Stimulated activated CD4-positive, alpha-beta T cell treated with anti-CD3 and anti-CD28 coated beads, TNF-alpha, amount 100 ng/mL, for 1 hour (primary cell): ENCODE results near the gene SEC14L1.

Experiments
- DNase-seq, 3 donors: peaks; one replicate each; pipeline ENCODE4 v3.0.0-alpha.2; 2020; ENCODE audit warnings: low read depth in 3 of 3, low spot score in 1 of 3

The SEC14L1 gene

DNA sequence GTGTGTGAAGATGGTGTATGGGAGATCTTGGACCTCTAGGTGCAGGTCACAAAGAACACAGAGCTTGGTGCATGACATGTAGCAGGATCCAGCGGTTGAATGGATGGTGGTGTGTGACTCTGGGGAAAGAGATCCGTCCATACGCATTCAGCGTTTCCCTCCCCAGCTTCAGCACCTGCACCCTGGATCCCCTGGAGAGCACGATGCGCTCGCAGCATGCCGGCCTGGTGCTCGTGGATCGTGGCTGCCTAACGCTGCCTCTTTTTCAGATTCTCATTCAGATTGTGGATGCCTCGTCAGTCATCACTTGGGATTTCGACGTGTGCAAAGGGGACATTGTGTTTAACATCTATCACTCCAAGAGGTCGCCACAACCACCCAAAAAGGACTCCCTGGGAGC, 70.9 kb downstream of the SEC14L1 start:
- DNase-seq, result no peak

DNA sequence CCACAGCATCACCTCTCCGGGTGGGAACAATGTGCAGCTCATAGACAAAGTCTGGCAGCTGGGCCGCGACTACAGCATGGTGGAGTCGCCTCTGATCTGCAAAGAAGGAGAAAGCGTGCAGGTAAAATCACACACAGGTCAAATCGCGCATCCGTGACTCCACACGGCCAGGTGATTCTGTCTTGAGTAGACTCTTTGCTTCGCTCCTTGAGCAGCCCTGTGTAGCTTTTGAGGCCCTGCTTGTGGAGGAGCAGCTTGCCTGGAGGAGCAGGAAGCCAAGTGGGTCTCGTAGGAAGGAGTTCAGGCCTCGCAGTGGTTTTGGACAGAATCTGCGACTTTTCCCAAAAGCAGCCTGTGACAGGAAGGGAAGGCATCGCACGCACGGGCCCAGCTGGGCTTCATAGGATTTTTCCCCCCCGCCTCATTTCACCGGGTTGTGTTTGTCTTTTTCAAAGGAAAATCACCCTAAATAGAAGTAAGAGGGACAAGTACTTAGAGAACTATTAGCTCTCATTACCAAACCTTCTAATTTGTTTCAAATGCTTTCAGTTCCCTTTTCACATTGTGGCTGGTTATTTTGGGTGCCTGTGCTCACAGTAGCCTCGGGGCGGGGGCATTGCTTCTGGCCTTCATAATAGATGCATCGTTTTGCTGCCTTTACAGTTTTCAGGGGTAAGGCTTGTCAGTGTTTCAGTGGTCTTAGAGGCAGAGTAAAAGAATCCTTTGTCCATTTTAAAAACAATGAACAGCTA, 71.5 kb downstream of the SEC14L1 start:
- no peak for DNase-seq

DNA sequence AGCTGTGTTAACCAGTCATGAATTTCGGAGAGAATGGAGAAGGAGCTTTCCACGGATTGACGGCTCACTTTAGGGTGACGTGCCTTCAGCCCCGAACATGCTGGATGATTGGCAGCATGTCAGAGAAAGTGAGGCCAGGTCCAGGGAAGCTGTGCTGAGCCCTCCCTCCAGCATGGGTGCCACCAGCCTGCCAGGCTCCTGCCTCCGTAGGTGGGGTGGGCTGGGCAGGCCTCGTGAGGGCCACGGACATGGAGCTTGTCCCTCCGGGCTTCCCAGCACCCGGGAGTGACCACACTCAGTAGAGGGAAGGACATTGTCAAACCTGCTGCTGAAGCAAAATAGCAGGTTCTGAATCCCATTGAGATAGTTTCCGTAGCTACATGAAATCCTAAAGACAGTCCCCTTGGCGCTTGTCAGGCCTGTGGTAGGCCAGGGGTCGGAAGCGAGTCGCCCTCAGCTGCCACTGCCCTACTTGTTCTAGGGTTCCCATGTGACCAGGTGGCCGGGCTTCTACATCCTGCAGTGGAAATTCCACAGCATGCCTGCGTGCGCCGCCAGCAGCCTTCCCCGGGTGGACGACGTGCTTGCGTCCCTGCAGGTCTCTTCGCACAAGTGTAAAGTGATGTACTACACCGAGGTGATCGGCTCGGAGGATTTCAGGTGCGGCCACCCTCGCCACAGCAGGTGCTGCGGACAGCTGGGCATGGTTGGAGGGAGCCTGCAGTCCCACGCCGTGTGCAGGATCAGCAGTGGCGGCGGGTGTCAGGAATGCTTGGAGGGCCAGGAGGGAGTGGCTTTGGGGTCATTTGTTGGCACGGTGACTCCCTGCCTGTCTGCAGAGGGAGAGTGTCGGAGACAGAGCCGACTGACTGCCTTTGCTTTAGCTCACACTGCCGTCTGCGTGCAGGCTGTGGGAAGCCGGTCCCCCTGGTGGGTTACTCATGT, 72.3 kb downstream of the SEC14L1 start:
- DNase-seq, result no peak

DNA sequence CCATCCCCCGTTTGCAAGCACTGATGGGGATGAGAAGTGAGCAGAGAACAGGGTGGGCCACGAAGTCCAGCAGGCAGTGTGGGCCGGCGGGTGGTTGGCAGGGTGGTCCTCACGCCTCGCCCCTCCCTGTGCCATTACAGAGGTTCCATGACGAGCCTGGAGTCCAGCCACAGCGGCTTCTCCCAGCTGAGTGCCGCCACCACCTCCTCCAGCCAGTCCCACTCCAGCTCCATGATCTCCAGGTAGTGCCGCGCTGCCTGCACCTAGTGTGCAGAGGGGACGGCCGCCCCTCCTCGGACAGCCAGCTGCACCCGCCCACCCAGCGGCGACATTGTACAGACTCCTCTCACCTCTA, 73.0 kb downstream of the SEC14L1 start:
- DNase-seq, result no peak

DNA sequence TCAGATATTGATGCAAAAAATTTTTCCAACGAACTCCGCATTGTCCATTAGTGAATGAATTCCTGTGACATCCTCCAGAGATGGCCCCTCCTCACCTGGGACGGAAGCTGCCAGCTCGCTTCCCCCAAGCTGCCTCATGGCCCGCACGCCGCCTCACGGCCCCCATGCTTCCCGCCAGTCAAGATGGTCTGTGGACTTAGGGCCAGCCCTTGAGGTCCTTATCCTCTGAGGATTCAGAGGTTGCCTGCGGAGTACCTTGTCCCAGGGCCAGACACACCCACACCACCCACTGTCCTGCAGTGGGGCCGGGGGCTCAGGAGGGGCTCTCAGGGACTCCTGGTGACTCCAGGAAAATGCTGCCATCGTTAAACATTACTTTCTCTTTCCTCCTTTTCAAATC, 73.6 kb downstream of the SEC14L1 start:
- no peak for DNase-seq

DNA sequence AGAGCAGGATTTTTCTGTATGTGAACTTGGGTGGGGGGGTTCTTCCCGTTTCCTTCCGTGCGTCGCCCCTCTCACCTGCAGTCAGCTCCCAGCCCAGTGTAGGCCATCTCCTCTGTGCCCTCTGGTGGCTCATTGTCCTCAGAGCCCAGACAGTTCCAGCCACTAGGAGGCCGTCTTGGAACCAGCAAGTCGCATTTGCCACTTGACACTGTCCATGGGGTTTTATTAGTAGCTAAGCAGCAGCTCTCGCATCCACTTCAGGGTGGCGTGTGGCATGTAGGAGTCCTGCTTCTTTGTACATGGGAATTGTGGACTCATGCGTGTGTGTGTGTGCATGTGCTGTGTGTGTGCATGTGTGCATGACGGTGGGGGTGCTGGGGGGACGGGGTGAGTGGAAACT, 74.0 kb downstream of the SEC14L1 start:
- no peak for DNase-seq

DNA sequence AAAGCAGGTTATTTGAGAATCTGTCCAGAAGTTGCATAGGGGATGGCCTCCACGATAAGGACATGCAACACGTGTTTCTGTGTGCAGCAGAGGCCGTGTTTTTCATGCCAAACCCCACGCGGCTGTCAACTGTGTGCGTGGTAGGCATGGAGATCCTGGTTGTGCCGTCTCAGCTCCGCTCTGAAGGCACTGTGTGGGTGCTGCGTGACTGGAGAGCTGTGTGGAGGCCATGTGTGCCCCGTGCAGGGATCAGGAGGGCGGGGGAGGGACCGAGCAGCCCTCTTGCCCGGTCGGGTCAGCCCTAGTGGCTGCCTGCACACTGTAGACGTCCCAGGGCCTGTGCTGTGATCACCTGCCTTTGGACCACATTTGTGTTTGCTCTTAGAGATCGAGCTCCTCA, 74.5 kb downstream of the SEC14L1 start:
- DNase-seq, result no peak

DNA sequence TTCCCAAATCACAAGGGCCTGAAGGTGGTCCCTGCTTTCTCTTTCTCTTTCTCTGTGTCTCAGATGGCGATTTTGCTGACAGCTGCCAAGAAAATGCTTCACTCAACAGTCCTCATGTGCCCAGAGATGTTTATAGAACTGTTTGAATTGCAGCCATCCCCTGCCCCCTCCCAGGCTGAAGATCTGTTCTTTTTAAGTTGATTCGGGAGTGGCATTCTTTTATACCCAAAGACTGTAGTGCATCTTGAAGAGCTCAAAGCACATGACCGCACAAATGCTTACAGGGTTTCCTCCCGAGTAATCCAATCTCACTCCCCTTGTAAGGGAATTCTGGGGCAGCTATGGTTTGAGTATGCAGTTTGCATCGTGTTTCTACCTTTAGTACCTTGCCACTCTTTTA, 75.7 kb downstream of the SEC14L1 start:
- DNase-seq, result no peak

DNA sequence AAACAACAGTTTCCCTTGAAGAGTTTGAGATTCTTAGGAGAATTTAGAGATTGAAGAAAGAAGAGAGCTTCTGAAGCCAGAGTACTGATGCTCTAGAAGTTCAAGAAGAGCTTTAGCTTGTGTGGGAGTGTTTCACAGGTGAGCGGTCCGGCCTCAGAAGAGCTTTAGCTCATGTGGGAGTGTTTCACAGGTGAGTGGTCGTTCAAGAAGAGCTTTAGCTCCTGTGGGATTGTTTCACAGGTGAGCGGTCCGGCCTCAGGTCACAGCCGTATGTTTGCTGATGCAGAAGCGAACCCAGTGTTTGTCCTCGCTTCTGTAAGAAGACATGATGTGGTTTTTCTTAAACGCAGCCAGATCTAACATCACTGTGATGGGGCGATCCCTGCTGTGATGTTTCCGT, 76.4 kb downstream of the SEC14L1 start:
- no peak for DNase-seq

DNA sequence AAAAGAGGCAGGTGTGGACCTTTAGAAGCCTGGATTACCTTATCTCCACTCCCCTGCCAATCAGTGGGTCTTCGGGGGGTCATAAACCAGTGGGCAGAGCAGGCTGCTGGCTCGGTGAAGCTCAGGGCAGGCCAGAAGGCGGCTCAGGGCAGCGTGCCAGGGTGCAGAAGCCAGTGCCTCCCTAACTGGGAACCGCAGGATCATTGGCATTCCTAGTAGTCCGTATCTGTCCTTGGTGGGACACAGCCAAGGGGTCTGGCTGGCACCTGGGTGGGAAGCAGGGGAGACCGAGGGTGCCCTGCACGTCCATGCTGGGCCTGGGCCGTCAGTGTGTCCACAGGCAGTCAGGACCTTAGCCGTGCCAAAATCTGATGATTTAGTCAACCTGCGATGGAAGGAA, 76.8 kb downstream of the SEC14L1 start:
- DNase-seq, result no peak

DNA sequence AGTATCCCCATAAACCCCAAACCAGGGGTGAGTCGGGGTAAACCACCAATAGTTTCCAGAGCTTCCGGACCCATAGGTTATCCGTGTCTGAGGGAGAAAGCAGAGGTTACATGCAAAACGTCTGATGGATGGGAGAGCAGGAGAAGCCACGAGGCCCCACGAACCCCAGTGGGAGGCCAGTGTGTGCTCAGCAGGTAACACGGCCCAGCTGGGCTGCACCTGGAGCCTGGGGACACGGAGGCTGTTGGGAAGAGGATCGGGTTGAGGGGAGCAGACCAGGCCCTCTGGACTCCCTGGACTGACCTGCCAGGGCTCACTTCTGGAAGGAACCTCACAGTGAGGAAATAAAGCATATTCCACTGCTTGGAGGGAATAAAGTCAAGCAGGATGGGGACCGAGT, 78.1 kb downstream of the SEC14L1 start:
- no peak for DNase-seq

DNA sequence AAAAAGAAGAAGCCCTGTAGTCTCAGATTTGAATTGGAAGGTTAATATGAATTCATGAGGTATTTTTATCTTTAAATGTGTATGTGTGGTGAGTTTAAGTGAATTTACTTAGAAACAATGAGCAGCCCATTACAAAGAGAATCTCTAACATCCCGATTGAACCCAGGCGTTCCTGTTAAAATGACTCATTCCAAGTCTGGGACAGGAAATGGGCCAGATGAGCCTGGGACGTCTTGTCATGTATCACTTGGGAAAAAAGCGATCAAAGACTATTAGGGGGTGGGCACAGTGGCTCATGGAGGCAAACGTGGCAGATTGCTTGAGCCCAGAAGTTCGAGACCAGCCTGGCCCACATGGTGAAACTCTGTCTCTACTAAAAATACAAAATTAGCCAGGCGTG, 81.6 kb downstream of the SEC14L1 start:
- no peak for DNase-seq

DNA sequence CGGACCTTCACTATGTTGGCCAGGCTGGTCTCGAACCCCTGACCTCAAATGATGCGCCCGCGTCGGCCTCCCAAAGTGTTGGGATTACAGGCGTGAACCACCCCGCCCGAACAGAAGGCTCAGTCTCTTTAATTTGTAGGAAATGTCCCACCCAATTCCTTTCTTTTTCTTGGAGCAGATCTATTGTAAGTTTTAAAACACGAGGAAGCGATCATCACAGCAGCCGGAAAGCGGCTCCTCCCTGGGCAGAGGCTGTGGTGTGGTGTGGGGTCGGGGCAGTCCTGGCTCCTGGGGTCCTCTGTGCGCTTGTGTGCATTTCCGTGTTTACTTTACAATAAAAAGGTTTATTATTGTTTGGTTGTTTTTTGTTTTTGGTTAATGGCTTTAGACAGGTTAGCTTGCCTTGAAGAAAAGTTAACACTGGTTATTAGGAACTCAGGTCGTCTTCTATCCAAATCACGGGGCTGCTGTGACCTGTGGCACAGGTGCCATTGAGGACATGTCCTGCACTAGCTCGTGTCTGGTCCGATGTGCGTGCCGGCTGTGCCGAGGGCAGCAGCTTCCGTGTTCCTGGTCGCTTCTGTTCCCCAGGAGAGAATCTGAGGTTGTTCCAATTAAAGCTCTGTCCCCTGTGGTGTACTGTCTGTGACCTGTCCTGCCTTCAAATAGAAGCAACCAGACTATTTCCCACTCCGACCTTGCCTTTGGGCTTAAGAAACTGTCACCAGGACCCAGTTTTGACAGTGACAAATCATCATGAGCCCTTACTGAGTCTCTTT, 83.1 kb downstream of the SEC14L1 start:
- DNase-seq, result no peak

DNA sequence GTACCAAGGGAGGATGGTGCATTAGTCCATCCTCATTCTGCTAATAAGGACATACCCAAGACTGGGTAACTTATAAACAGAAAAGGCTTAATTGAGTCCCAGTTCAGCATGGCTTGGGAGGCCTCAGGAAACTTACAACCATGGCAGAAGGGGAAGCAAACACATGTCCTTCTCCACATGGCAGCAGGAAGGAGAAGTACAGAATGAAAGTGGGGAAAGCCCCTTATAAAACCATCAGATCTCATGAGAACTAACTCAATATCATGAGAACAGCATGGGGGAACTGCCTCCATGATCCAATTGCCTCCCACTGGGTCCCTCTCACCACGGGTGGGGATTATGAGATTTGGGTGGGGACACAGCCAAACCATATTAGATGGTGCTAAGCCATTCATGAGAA, 84.5 kb downstream of the SEC14L1 start:
- no peak for DNase-seq

DNA sequence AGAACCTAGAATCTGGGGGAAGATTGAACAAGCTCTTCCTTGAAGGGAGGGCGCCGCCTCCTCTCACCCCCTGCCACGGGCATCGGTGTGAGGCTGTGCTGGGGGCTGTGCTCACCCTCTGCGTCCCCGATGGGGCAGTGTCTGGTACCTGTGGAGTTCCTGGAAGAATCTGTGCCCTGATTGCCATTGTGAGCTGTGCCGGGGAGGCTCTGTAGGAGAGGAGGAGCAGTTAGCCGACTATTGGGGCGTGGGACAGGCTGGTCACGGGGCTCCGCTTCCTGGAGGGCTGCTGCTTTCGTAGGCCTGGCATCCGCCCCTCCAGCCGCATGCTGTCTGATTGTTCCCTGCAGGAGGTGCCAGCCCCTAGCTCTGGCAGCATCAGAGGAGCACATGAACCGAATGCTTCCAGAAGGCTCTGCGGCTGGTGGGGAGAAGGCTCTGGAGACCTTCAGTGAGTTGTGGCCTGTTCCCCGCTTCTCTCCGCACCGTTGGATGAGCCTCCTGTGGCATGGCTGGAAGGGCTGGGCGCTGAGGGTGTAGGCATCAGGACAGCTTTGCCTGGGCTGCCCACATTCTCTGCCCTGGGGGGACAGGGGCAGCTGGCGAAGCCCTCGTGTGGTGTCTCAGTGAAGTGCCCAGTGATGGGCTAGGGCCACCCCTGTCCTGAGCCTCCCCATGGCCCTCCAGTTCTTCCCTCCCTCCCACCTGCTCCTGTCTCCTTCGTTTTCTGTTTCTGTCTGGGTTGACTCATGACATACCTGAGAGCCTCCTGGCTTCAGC, 86.9 kb downstream of the SEC14L1 start:
- no peak for DNase-seq

DNA sequence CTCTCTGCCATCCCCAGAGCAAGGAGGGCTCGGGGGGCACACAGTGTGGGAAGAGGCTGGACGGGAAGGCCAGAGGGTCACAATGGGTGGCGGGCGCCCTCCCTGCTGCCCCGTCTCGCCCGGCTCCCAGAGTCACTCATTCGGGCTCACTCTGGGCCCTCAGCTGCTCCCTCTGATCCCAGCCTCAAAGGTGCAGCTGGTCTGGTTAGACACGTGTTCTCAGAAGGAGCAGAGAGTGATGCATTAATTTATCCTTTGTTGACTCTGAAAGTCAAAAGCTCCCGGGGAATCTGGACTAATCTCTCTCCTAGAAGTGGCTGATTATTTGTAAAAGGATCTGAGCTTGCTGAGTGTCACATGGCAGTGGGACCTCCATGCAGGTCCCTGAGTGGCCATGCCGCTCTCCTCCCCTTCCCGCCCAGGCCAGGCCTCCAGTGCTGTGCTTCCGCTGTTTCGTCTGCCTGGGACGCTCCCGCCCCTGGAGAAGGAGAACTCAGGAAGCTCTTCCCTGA, 87.5 kb downstream of the SEC14L1 start:
- DNase-seq, result no peak

DNA sequence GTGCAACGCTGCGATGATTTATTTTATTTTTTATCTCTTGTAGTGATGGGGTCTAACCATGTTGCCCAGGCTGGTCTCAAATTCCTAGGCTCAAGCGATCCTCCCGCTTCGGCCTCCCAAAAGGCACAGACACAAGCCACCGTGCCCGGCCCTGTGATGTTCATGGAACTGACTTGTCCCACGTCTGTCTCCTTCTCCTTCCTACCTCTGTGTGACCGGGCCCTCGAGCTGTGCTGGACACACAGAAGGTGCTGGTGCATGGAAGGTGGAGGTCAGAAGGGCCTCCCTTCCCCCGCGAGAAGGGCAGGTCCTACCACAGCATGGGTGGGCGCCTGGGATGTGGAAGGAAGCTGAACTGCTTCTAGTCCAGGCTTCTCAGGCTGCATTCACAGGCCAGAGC, 88.0 kb downstream of the SEC14L1 start:
- DNase-seq, result no peak

DNA sequence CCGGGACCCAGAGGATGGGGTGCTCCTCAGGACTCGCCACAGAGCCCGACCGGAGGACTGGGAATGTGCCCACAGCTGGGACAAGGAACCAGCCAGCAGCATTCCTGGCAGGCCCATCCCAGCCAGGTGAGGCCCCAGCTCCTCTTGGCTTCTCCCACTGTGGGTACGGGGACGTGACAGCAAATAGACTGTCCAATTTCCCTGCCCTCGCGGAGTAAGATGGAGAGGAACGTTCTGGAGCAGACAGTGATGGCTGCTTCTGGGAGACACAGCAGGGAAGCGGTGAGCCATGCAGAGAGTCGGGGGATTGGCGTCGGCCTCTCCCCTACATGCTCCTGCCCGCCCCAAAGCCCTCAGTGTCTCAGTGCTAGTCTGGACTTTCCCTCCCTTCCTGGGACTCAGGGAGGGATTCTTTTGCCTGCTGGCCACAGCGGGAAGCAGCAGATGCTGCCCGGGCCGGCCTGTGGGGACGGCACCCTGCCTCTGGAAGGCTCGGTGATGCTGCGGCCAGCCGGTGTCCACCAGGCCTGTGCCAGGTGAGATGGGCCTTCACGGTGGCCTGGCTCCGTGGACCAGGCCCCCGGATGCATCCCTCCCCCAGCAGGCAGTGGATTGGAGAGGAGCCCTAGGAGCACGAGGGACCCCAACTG, 89.1 kb downstream of the SEC14L1 start:
- DNase-seq, result no peak

DNA sequence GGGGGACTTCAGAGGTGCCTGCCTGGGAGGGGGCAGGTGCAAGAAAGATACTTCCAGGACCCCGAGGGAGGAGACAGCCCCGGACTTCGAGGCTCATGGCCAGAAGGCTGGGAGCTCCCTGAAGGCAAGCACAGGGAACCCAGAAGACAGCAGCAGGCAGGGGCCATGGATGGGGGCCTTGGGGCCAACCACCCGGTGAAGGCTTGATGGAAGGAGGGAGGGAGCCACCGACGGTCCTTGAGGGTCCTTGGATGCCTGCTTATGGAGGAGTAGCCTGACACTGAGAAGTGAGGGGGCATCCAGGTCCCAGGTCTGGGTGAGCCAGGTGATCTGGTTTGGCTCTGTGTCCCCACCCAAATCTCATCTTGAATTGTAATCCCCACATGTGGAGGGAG, 89.7 kb downstream of the SEC14L1 start:
- DNase-seq, result no peak
